Right lobe of liver (tissue), 6 donors: ENCODE results near the gene RNF225. TPM values are rescaled to one million over a fixed set of nuclear protein-coding genes. Genes with fewer than 3 reads are reported as not detected.
"Not testable (repeated sequence)": the region's sequence is repeated elsewhere in the genome, so short reads cannot be mapped to it uniquely, and the experiment has no call there.

ENCODE experiments used
- ATAC-seq, 4 donors: fragments of 200-7000 bp; cut with Tn5 transposase; one replicate each; pipeline ENCODE4 v1.9.1; 2020; ENCODE audit warnings: mild to moderate bottlenecking in 4 of 4, moderate library complexity in 4 of 4
- DNase-seq, 3 donors: peaks; one replicate each; pipeline ENCODE4 v3.0.0-alpha.2; 2020
- H3K27ac ChIP-seq, 3 donors: fragments of 200-600 bp; one replicate each; pipeline ENCODE4 v1.8.0; 2022
- H3K27me3 ChIP-seq, 2 donors: fragments of 200-600 bp; one replicate each; pipeline ENCODE4 v1.8.0; 2022
- H3K36me3 ChIP-seq, 4 donors: fragments of 200-600 bp; sonication (generic) in 1 of 4; one replicate each; pipeline versions ENCODE4 v1.5.1 to v1.8.0; 2017 to 2022; ENCODE audit warnings: control low read depth in 1 of 4
- H3K4me1 ChIP-seq, 4 donors: fragments of 200-600 bp; sonication (generic) in 1 of 4; one replicate each; pipeline versions ENCODE4 v1.5.1 to v1.8.0; 2017 to 2022; ENCODE audit warnings: control low read depth in 1 of 4
- H3K4me3 ChIP-seq, 3 donors: fragments of 200-600 bp; one replicate each; pipeline ENCODE4 v1.8.0; 2022
- H3K9me3 ChIP-seq, 4 donors: fragments of 200-600 bp; sonication (generic) in 1 of 4; one replicate each; pipeline versions ENCODE4 v1.5.1 to v1.8.0; 2017 to 2022; ENCODE audit warnings: control low read depth in 1 of 4
- CTCF ChIP-seq, 4 donors: fragments of 200-600 bp in 3 of 4; fragments of 450-650 bp in 1 of 4; IDR thresholded peaks; one replicate each; pipeline versions ENCODE4 v1.5.1 to v1.8.0; 2016 to 2022; ENCODE audit warnings: antibody characterized with exemption in 4 of 4, mild to moderate bottlenecking in 2 of 4
- POLR2A ChIP-seq: fragments of 450-650 bp; IDR thresholded peaks from one replicate; pipeline ENCODE4 v1.6.1; 2017; ENCODE audit warnings: antibody characterized with exemption, mild to moderate bottlenecking
- WGBS: methylation state at CpG from one replicate; pipeline ENCODE4 v1.1.6; 2018; ENCODE audit warnings: low coverage, low lambda C conversion rate; ENCODE audit not compliant: insufficient coverage; ENCODE audit errors: missing lambda C conversion rate; 5-methylcytosine and 5-hydroxymethylcytosine counted together
- intact Hi-C, 2 donors: fragments of 100-400 bp; cut with DNase I; formaldehyde crosslinking; loops; one replicate each; pipeline versions ENCODE4 v1.11.2 to v1.14.1; 2022
- total RNA-seq, 6 experiments: library from RNA; depleted of rRNA in 2 of 6; stranded (reverse); fragments of >200 nt in 2 of 6; fragmentation: NEBNext Ultra II Directional in 3 of 6; extraction: Animal tissue kit (Norgen Biotek cat#: 25700) in 3 of 6; gene quantifications; one replicate each; pipeline versions ENCODE4 v1.1.0 to v1.2.4, GENCODE V29; 2016 to 2023
- donor health status: DM: no; HTN: yes; CAD: no.
- donor health status: DM: no; HTN: no; CAD: no.
- donor health status: DM: no; HTN: no; CAD: no.
- donor health status: DM: no; HTN: yes; CAD: no.
- donor health status: DM: no; HTN: yes; CAD: no.

The RNF225 gene
- total RNA-seq, 6 experiments from 2014 or later = not detected

GRCh38 chr19:58401840-58402421, 6.5 kb downstream of the RNF225 start:
- H3K4me3 ChIP-seq = peak overlapping the region; percentile 31 to 61 (median 56)
- H3K27me3 ChIP-seq = no peaks in the 10 kb centered on the region
- no peak for DNase-seq
- no peaks in the 10 kb centered on the region for H3K36me3 ChIP-seq
- no peak for TF ChIP-seq POLR2A
- TF ChIP-seq CTCF (IDR thresholded peaks at IDR 0.05) = peak in 1 of 4 donors; percentile 2
- H3K4me1 ChIP-seq = peaks cover 0 to 10% (median 5%) of the 10 kb centered on the region in 4 donors
- 22% methylated on average over 5 of the region's 23 CpGs for WGBS
- no peak for ATAC-seq
- intact Hi-C loops = no loop called here
- no peak overlapping the region for H3K27ac ChIP-seq
- H3K9me3 ChIP-seq = no peaks in the 10 kb centered on the region

- H3K27ac ChIP-seq, ATAC-seq, DNase-seq, H3K4me3 ChIP-seq, H3K36me3 ChIP-seq, H3K27me3 ChIP-seq, intact Hi-C loops, H3K9me3 ChIP-seq: not testable (repeated sequence)
- peaks cover 0 to 16% (median 8%) of the 10 kb centered on the region in 4 donors for H3K4me1 ChIP-seq
- 41% methylated on average over 4 of the region's 5 CpGs for WGBS
Observed at GRCh38 chr19:58403920-58404478, 8.5 kb downstream of the RNF225 start.

GRCh38 chr19:58406818-58407657, 11.6 kb downstream of the RNF225 start:
- Histone ChIP-seq H3K36me3 (no peaks in the 10 kb centered on the region), H3K4me3 (peak overlapping the region; percentile 73 to 90 (median 82)), H3K9me3 (no peaks in the 10 kb centered on the region), H3K27ac (no peak overlapping the region), H3K27me3 (no peaks in the 10 kb centered on the region), H3K4me1 (peaks cover 0 to 17% (median 4%) of the 10 kb centered on the region in 4 donors)
- DNase-seq = no peak
- WGBS = 77% methylated on average over 10 of the region's 10 CpGs
- TF ChIP-seq CTCF (IDR thresholded peaks at IDR 0.05) = peak in 3 of 4 donors; percentile 11 to 21 (median 13)
- no peak for TF ChIP-seq POLR2A
- intact Hi-C loops = no loop called here
- ATAC-seq = no peak

- ATAC-seq (peak in 2 of 4 donors; percentile 9 to 34), DNase-seq (peak in 1 of 3 donors; percentile 43)
- H3K36me3 ChIP-seq = no peaks in the 10 kb centered on the region
- intact Hi-C loops = no loop called here
- no peaks in the 10 kb centered on the region for H3K9me3 ChIP-seq
- peak overlapping the region; percentile 73 to 90 (median 82) for H3K4me3 ChIP-seq
- H3K27ac ChIP-seq = peak overlapping the region in 2 of 3 donors; percentile 53 to 77
- H3K4me1 ChIP-seq = peaks cover 0 to 14% (median 3%) of the 10 kb centered on the region in 4 donors
- H3K27me3 ChIP-seq = no peaks in the 10 kb centered on the region
- TF ChIP-seq CTCF (IDR thresholded peaks at IDR 0.05) (no peak), POLR2A (no peak)
- 11% methylated on average over 10 of the region's 22 CpGs for WGBS
Observed at GRCh38 chr19:58407658-58408151, 12.2 kb downstream of the RNF225 start.
